OCI-LY1 (cell line): ENCODE data around the gene LARP6.

ENCODE experiments used
- CTCF ChIP-seq: fragments of 200-600 bp; sonication (generic), shearing (Covaris generic); IDR thresholded peaks from 2 replicates; pipeline ENCODE4 v1.5.1; 2017; ENCODE audit warnings: mild to moderate bottlenecking, antibody characterized with exemption, low read length, moderate library complexity, mixed read lengths
- EZH2 ChIP-seq: fragments of 200-600 bp; sonication (generic), shearing (Covaris generic); IDR thresholded peaks from 2 replicates; pipeline ENCODE4 v1.8.0; 2017; ENCODE audit warnings: borderline replicate concordance, mixed run types, mild to moderate bottlenecking, antibody characterized with exemption, low read length, moderate library complexity, mixed read lengths

- TF ChIP-seq CTCF (no peak), EZH2 (no peak)
Measured at GRCh38 chr15:70794596-70795310, 59.2 kb downstream of the LARP6 start.
